MM.1S (cell line): ENCODE data around the gene ALPL.

Experiments used
- EZH2 ChIP-seq: fragments of 300-600 bp; sonication (generic); optimal IDR thresholded peaks from 2 replicates; pipeline ENCODE3; 2017; ENCODE audit warnings: low read depth, mild to moderate bottlenecking, antibody characterized with exemption, low read length, mixed read lengths
- TF ChIP-seq, protein P1 (sequence below): fragments of 300-600 bp; sonication (generic); IDR thresholded peaks from 2 replicates; pipeline ENCODE4 v1.5.1; 2016; ENCODE audit warnings: antibody characterized with exemption, low read length, mixed read lengths

DNA sequence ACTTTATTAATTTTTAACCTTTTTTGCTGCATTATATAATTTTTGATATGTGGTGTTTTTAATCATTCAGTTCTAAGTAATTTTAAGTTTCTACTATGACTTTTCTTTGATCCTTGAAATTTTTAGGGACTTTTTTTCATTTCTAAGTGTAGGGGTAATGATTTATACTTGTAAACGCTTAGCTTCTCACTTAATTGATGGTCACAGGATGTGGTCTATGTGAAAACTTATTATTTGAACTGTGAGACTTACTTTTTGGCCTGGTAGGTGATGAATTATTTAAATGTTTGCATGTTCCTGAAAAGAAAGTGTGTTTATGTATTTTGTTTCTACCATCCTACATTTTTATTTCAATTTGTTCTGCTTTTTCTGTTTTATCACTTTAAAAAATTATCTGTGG, 17.2 kb downstream of the ALPL start:
- TF ChIP-seq, protein P1, sequence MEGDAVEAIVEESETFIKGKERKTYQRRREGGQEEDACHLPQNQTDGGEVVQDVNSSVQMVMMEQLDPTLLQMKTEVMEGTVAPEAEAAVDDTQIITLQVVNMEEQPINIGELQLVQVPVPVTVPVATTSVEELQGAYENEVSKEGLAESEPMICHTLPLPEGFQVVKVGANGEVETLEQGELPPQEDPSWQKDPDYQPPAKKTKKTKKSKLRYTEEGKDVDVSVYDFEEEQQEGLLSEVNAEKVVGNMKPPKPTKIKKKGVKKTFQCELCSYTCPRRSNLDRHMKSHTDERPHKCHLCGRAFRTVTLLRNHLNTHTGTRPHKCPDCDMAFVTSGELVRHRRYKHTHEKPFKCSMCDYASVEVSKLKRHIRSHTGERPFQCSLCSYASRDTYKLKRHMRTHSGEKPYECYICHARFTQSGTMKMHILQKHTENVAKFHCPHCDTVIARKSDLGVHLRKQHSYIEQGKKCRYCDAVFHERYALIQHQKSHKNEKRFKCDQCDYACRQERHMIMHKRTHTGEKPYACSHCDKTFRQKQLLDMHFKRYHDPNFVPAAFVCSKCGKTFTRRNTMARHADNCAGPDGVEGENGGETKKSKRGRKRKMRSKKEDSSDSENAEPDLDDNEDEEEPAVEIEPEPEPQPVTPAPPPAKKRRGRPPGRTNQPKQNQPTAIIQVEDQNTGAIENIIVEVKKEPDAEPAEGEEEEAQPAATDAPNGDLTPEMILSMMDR = no peak
- TF ChIP-seq EZH2 = no peak
